HEK293 (cell line): ENCODE measurements around the gene CDK17.

ENCODE experiments used
- CTCF ChIA-PET: fragments of 350-600 bp; formaldehyde crosslinking; extraction: SDS; loops from one replicate; lab custom pipeline; 2021; ENCODE audit warnings: antibody characterized with exemption; lab: Yijun Ruan, JAX
- POLR2A ChIA-PET: fragments of 300-600 bp; formaldehyde crosslinking; extraction: SDS; loops from one replicate; lab custom pipeline; 2020; ENCODE audit warnings: antibody characterized with exemption, inconsistent platforms; lab: Yijun Ruan, JAX
- H3K27ac ChIP-seq: fragments of 200-500 bp; sonication (Bioruptor generic); 2 replicates; pipeline ENCODE4 v1.5.1; 2014; ENCODE audit warnings: low read depth, low read length, control low read depth, inconsistent platforms; ENCODE audit errors: extremely low read depth
- H3K36me3 ChIP-seq, 2 experiments: fragments of 200-500 bp in 1 of 2; sonication (Bioruptor generic) in 1 of 2; 1 replicate in 1 of 2; 2 replicates in 1 of 2; pipeline ENCODE4 v1.5.1; 2014 to 2017; ENCODE audit warnings: inconsistent platforms in 2 of 2, low read length in 2 of 2; ENCODE audit not compliant: control insufficient read depth in 2 of 2, insufficient read depth in 1 of 2
- H3K4me1 ChIP-seq: fragments of 200-500 bp; sonication (Bioruptor generic); 2 replicates; pipeline ENCODE4 v1.5.1; 2014; ENCODE audit warnings: mild to moderate bottlenecking, low read length, inconsistent platforms; ENCODE audit not compliant: control insufficient read depth, insufficient read depth
- H3K4me3 ChIP-seq: 2 replicates; pipeline ENCODE4 v1.5.1; 2011; ENCODE audit warnings: low read depth, mild to moderate bottlenecking, control low read depth, low read length, moderate library complexity
- H3K9me3 ChIP-seq: fragments of 200-500 bp; sonication (Bioruptor generic); 2 replicates; pipeline ENCODE4 v1.5.1; 2014; ENCODE audit warnings: low read depth, low read length, inconsistent platforms; ENCODE audit not compliant: control insufficient read depth, insufficient read depth
- SETDB1 ChIP-seq: IDR thresholded peaks from one replicate; pipeline ENCODE4 v1.6.1; 2017; ENCODE audit warnings: mild to moderate bottlenecking, low read length, moderate library complexity, mixed read lengths; ENCODE audit not compliant: insufficient read length
- SP7 ChIP-seq: fragments of 450-650 bp; formaldehyde crosslinking; IDR thresholded peaks from 2 replicates; pipeline ENCODE4 v1.5.1; 2016; ENCODE audit warnings: missing biosample characterization, missing genetic modification characterization
- ZNF138 ChIP-seq: fragments of 450-650 bp; formaldehyde crosslinking; IDR thresholded peaks from 2 replicates; pipeline ENCODE4 v1.5.1; 2016; ENCODE audit warnings: missing biosample characterization, missing genetic modification characterization, borderline replicate concordance
- ZNF155 ChIP-seq: fragments of 450-650 bp; formaldehyde crosslinking; IDR thresholded peaks from 2 replicates; pipeline ENCODE4 v1.5.1; 2016; ENCODE audit warnings: missing biosample characterization, missing genetic modification characterization
- ZNF292 ChIP-seq: fragments of 450-650 bp; formaldehyde crosslinking; IDR thresholded peaks from 2 replicates; pipeline ENCODE4 v1.5.1; 2016; ENCODE audit warnings: low read depth, missing biosample characterization, missing genetic modification characterization, borderline replicate concordance
- ZNF394 ChIP-seq: fragments of 450-650 bp; formaldehyde crosslinking; IDR thresholded peaks from 2 replicates; pipeline ENCODE4 v1.5.1; 2016; ENCODE audit warnings: missing biosample characterization, missing genetic modification characterization, mild to moderate bottlenecking, moderate library complexity, borderline replicate concordance
- ZNF549 ChIP-seq: fragments of 450-650 bp; IDR thresholded peaks from 2 replicates; pipeline ENCODE4 v1.5.1; 2018; ENCODE audit warnings: missing biosample characterization, missing genetic modification characterization, mild to moderate bottlenecking, inconsistent platforms, moderate library complexity
- ZNF707 ChIP-seq: fragments of 450-650 bp; formaldehyde crosslinking; IDR thresholded peaks from 2 replicates; pipeline ENCODE4 v1.5.1; 2016; ENCODE audit warnings: missing biosample characterization, missing genetic modification characterization
- TF ChIP-seq, protein P1 (sequence below): fragments of 450-650 bp; formaldehyde crosslinking; IDR thresholded peaks from 2 replicates; pipeline ENCODE4 v1.5.1; 2016; ENCODE audit warnings: missing biosample characterization, missing genetic modification characterization, borderline replicate concordance
- TF ChIP-seq, protein P2 (sequence below): sonication (generic); formaldehyde crosslinking; IDR thresholded peaks from 2 replicates; pipeline ENCODE4 v1.8.1; 2022; ENCODE audit warnings: mild to moderate bottlenecking, moderate library complexity, missing genetic modification reagents
- TF ChIP-seq, protein P3 (sequence below): fragments of 450-650 bp; formaldehyde crosslinking; IDR thresholded peaks from 2 replicates; pipeline ENCODE4 v1.5.1; 2017; ENCODE audit warnings: missing biosample characterization, missing genetic modification characterization

CDK17 gene

DNA sequence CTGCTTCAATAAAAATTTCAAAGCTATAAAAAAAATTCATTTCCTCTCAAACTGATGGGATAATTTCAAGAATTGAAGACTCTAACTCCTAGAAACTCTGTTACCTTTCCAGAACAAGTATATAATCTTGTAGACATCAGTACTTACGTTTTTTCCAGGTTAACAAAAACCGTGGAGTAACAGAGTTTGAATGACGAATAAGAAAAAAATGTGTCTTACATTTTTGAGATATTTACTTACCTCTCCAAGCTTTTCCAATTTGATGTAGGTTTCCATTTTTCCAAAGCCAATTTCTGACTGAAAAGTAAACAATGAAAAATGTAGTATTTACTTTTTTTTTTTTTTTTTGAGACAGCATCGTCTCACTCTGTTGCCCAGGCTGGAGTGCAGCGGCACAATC, 100.2 kb downstream of the CDK17 start:
- no peaks in the 10 kb centered on the region for H3K9me3 ChIP-seq
- H3K4me1 ChIP-seq: peaks cover 12% of the 10 kb centered on the region
- no peak overlapping the region for H3K4me3 ChIP-seq
- no peak overlapping the region for H3K27ac ChIP-seq
- POLR2A ChIA-PET: no interaction called here
- peaks cover 12 to 16% of the 10 kb centered on the region in 2 experiments for H3K36me3 ChIP-seq
- TF ChIP-seq ZNF292 (no peak), ZNF155 (tag by site-specific recombination) (no peak), ZNF707 (tag by site-specific recombination) (no peak)
- TF ChIP-seq, protein P1, sequence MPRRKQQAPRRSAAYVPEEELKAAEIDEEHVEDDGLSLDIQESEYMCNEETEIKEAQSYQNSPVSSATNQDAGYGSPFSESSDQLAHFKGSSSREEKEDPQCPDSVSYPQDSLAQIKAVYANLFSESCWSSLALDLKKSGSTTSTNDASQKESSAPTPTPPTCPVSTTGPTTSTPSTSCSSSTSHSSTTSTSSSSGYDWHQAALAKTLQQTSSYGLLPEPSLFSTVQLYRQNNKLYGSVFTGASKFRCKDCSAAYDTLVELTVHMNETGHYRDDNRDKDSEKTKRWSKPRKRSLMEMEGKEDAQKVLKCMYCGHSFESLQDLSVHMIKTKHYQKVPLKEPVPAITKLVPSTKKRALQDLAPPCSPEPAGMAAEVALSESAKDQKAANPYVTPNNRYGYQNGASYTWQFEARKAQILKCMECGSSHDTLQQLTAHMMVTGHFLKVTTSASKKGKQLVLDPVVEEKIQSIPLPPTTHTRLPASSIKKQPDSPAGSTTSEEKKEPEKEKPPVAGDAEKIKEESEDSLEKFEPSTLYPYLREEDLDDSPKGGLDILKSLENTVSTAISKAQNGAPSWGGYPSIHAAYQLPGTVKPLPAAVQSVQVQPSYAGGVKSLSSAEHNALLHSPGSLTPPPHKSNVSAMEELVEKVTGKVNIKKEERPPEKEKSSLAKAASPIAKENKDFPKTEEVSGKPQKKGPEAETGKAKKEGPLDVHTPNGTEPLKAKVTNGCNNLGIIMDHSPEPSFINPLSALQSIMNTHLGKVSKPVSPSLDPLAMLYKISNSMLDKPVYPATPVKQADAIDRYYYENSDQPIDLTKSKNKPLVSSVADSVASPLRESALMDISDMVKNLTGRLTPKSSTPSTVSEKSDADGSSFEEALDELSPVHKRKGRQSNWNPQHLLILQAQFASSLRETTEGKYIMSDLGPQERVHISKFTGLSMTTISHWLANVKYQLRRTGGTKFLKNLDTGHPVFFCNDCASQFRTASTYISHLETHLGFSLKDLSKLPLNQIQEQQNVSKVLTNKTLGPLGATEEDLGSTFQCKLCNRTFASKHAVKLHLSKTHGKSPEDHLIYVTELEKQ (tag by site-specific recombination): no peak
- CTCF ChIA-PET: no interaction called here

DNA sequence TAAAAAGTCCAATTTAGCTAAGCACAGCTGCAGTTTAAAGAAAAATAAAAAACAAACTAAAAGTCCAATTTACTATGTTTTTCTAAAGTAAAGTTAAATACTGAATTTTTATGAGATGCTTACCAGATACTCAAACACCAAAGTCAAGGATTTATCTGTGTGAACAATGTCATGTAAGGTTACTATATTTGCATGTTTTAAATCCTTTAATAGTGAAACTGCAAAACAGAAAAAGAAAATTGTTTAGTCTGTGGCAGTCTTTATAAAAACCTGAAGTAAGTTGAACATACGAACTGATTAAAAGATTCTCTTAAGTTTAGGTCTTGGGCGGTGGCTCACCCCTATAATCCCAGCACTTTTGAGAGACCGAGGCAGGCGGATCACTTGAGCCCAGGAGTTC, 102.7 kb downstream of the CDK17 start:
- Histone ChIP-seq H3K4me3 (no peak overlapping the region), H3K4me1 (no peaks in the 10 kb centered on the region), H3K27ac (no peak overlapping the region), H3K9me3 (no peaks in the 10 kb centered on the region), H3K36me3 (peaks cover 15 to 24% of the 10 kb centered on the region in 2 experiments)
- TF ChIP-seq, protein P2, sequence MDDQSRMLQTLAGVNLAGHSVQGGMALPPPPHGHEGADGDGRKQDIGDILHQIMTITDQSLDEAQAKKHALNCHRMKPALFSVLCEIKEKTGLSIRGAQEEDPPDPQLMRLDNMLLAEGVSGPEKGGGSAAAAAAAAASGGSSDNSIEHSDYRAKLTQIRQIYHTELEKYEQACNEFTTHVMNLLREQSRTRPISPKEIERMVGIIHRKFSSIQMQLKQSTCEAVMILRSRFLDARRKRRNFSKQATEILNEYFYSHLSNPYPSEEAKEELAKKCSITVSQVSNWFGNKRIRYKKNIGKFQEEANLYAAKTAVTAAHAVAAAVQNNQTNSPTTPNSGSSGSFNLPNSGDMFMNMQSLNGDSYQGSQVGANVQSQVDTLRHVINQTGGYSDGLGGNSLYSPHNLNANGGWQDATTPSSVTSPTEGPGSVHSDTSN: no peak
- TF ChIP-seq SP7 (tag by site-specific recombination): no peak
- no peak for TF ChIP-seq SETDB1
- POLR2A ChIA-PET: no interaction called here
- CTCF ChIA-PET: interaction anchor here (2.0 kb wide), 1 partner anchor 82 kb away, joined by 4 read pairs; no protein-coding TSS in a partner anchor

DNA sequence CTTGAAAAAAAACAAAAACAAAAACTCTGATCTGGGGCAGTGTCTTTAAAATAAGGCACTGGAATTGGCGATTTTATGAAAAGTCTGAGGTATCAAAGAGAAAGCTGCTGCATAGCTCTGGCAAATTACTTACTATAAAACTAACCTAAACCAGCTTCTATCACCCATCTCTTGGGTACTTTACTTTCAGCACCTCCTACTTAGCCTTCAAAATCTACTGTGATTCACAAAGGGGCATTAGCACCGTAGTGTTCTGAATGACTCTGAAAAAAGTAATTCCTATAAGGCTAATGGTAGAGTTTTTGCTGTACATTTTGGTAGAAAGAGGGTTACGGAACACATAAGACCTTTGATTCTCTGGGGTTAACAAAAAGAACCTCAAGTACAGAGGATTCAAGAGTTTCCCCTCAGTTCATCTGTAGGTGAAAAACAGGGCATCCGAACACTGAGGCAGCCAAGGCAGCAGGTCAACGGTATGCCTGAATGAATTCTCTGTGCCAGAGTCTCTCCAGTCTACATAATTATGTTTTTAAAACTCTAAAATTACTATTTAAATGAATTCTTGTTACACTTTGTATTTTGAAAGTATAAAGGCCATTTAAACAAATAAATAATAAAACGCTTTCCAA, 104.6 kb downstream of the CDK17 start:
- TF ChIP-seq SP7 (tag by site-specific recombination) (no peak), ZNF394 (tag by site-specific recombination) (no peak), ZNF138 (tag by site-specific recombination) (no peak), ZNF549 (tag by site-specific recombination) (no peak)
- TF ChIP-seq, protein P3, sequence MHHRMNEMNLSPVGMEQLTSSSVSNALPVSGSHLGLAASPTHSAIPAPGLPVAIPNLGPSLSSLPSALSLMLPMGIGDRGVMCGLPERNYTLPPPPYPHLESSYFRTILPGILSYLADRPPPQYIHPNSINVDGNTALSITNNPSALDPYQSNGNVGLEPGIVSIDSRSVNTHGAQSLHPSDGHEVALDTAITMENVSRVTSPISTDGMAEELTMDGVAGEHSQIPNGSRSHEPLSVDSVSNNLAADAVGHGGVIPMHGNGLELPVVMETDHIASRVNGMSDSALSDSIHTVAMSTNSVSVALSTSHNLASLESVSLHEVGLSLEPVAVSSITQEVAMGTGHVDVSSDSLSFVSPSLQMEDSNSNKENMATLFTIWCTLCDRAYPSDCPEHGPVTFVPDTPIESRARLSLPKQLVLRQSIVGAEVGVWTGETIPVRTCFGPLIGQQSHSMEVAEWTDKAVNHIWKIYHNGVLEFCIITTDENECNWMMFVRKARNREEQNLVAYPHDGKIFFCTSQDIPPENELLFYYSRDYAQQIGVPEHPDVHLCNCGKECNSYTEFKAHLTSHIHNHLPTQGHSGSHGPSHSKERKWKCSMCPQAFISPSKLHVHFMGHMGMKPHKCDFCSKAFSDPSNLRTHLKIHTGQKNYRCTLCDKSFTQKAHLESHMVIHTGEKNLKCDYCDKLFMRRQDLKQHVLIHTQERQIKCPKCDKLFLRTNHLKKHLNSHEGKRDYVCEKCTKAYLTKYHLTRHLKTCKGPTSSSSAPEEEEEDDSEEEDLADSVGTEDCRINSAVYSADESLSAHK (tag by site-specific recombination): no peak
- no peak overlapping the region for H3K4me3 ChIP-seq
- CTCF ChIA-PET: interaction anchor here (0.7 to 2.0 kb wide), 3 partner anchors 20 to 104 kb away, joined by 3 to 7 read pairs (median 4); partner anchors contain the start of gene CDK17
- no peak overlapping the region for H3K27ac ChIP-seq
- H3K4me1 ChIP-seq: no peaks in the 10 kb centered on the region
- POLR2A ChIA-PET: no interaction called here
- no peaks in the 10 kb centered on the region for H3K9me3 ChIP-seq
- H3K36me3 ChIP-seq: peaks cover 15 to 24% of the 10 kb centered on the region in 2 experiments
